H9 (cell line): ENCODE measurements around the gene LAMP2. TPM values are rescaled to one million over a fixed set of nuclear protein-coding genes. Genes with fewer than 3 reads are reported as not detected.

Experiments used
- DNase-seq: peaks from one replicate; pipeline ENCODE4 v3.0.0-alpha.2; 2017
- H2AFZ ChIP-seq: one replicate; pipeline ENCODE4 v1.6.1; 2013; ENCODE audit warnings: mild to moderate bottlenecking, low read length, control low read depth, moderate library complexity
- H2AK5ac ChIP-seq: 2 replicates; pipeline ENCODE4 v1.6.1; 2013; ENCODE audit warnings: low read length, control low read depth, mixed read lengths; ENCODE audit not compliant: insufficient read length
- H2BK120ac ChIP-seq: one replicate; pipeline ENCODE4 v1.6.1; 2013; ENCODE audit warnings: low read depth, mild to moderate bottlenecking, low read length, control low read depth, inconsistent platforms; ENCODE audit not compliant: poor library complexity, severe bottlenecking
- H2BK12ac ChIP-seq: 2 replicates; pipeline ENCODE4 v1.6.1; 2013; ENCODE audit warnings: low read length, control low read depth, mixed read lengths, low read depth; ENCODE audit not compliant: insufficient read length
- H2BK15ac ChIP-seq: 2 replicates; pipeline ENCODE4 v1.6.1; 2013; ENCODE audit warnings: low read depth, low read length, control low read depth
- H2BK20ac ChIP-seq: one replicate; pipeline ENCODE4 v1.6.1; 2013; ENCODE audit warnings: low read depth, mild to moderate bottlenecking, low read length, control low read depth, inconsistent platforms; ENCODE audit not compliant: poor library complexity, severe bottlenecking
- H2BK5ac ChIP-seq: 2 replicates; pipeline ENCODE4 v1.6.1; 2013; ENCODE audit warnings: low read length, control low read depth, mixed read lengths; ENCODE audit not compliant: insufficient read length
- H3K14ac ChIP-seq: 2 replicates; pipeline ENCODE4 v1.6.1; 2013; ENCODE audit warnings: low read length, control low read depth; ENCODE audit not compliant: insufficient read depth
- H3K18ac ChIP-seq: 2 replicates; pipeline ENCODE4 v1.6.1; 2013; ENCODE audit warnings: low read depth, mild to moderate bottlenecking, mixed read lengths, low read length, control low read depth; ENCODE audit not compliant: insufficient read length
- H3K23ac ChIP-seq: 2 replicates; pipeline ENCODE4 v1.6.1; 2013; ENCODE audit warnings: low read length, control low read depth, mixed read lengths, low read depth; ENCODE audit not compliant: insufficient read length
- H3K23me2 ChIP-seq: 2 replicates; pipeline ENCODE4 v1.6.1; 2013; ENCODE audit warnings: low read depth, mild to moderate bottlenecking, mixed read lengths, low read length, control low read depth; ENCODE audit not compliant: insufficient read length, poor library complexity, severe bottlenecking
- H3K27ac ChIP-seq: 2 replicates; pipeline ENCODE4 v1.5.1; 2013; ENCODE audit warnings: low read length, control low read depth, mixed read lengths, low read depth; ENCODE audit not compliant: insufficient read length
- H3K27me3 ChIP-seq: 2 replicates; pipeline ENCODE4 v1.6.1; 2013; ENCODE audit warnings: low read length, control low read depth, inconsistent platforms; ENCODE audit not compliant: insufficient read depth
- H3K4ac ChIP-seq: 2 replicates; pipeline ENCODE4 v1.6.1; 2013; ENCODE audit warnings: low read depth, mild to moderate bottlenecking, control low read depth, inconsistent platforms, low read length, moderate library complexity
- H3K4me1 ChIP-seq: 2 replicates; pipeline ENCODE4 v1.6.1; 2013; ENCODE audit warnings: low read length, control low read depth, inconsistent platforms; ENCODE audit not compliant: insufficient read depth
- H3K4me2 ChIP-seq: 2 replicates; pipeline ENCODE4 v1.6.1; 2013; ENCODE audit warnings: low read length, control low read depth, mixed read lengths; ENCODE audit not compliant: insufficient read length, insufficient read depth
- H3K56ac ChIP-seq: 2 replicates; pipeline ENCODE4 v1.6.1; 2013; ENCODE audit warnings: low read depth, mild to moderate bottlenecking, mixed read lengths, low read length, control low read depth; ENCODE audit not compliant: insufficient read length
- H3K79me1 ChIP-seq: 2 replicates; pipeline ENCODE4 v1.6.1; 2013; ENCODE audit warnings: low read depth, mild to moderate bottlenecking, moderate library complexity, low read length, control low read depth, inconsistent platforms; ENCODE audit not compliant: insufficient read depth, poor library complexity, severe bottlenecking
- H3K79me2 ChIP-seq: 2 replicates; pipeline ENCODE4 v1.6.1; 2013; ENCODE audit warnings: low read length, control low read depth, inconsistent platforms; ENCODE audit not compliant: insufficient read depth
- H3K9ac ChIP-seq: 2 replicates; pipeline ENCODE4 v1.6.1; 2013; ENCODE audit warnings: low read length, control low read depth, mixed read lengths; ENCODE audit not compliant: insufficient read length; ENCODE audit errors: extremely low read depth
- H3K9me3 ChIP-seq: one replicate; pipeline ENCODE4 v1.6.1; 2013; ENCODE audit warnings: low read depth, low read length, inconsistent platforms; ENCODE audit not compliant: control insufficient read depth
- H3T11ph ChIP-seq: one replicate; pipeline ENCODE4 v1.6.1; 2013; ENCODE audit warnings: mild to moderate bottlenecking, low read length, control low read depth, inconsistent platforms
- H4K20me1 ChIP-seq: one replicate; pipeline ENCODE4 v1.6.1; 2013; ENCODE audit not compliant: control insufficient read depth, insufficient read length, insufficient read depth
- H4K5ac ChIP-seq: 2 replicates; pipeline ENCODE4 v1.6.1; 2013; ENCODE audit warnings: low read depth, mild to moderate bottlenecking, mixed read lengths, low read length, control low read depth; ENCODE audit not compliant: insufficient read length
- H4K8ac ChIP-seq: replicated peaks from 2 replicates; pipeline ENCODE4 v1.6.1; 2013; ENCODE audit warnings: low read length, control low read depth, mixed read lengths, low read depth; ENCODE audit not compliant: insufficient read length
- H4K91ac ChIP-seq: 2 replicates; pipeline ENCODE4 v1.6.1; 2013; ENCODE audit warnings: low read depth, mild to moderate bottlenecking, moderate library complexity, mixed read lengths, low read length, control low read depth; ENCODE audit not compliant: insufficient read length
- H3K27ac Mint-ChIP-seq, 3 experiments: 2 replicates in 2 of 3; 3 replicates in 1 of 3; pipeline ENCODE4 v1.8.0; 2020 to 2021; ENCODE audit warnings: mixed read lengths in 3 of 3, mild to moderate bottlenecking in 1 of 3, moderate library complexity in 1 of 3
- H3K27me3 Mint-ChIP-seq: 2 replicates; pipeline ENCODE4 v1.8.0; 2021; ENCODE audit warnings: low read depth, mild to moderate bottlenecking, moderate library complexity, mixed read lengths
- H3K36me3 Mint-ChIP-seq, 3 experiments: 2 replicates in 2 of 3; 3 replicates in 1 of 3; pipeline ENCODE4 v1.8.0; 2020 to 2021; ENCODE audit warnings: low read depth in 3 of 3, mixed read lengths in 3 of 3; ENCODE audit not compliant: insufficient read depth in 1 of 3
- H3K4me1 Mint-ChIP-seq, 2 experiments: 2 replicates each; pipeline ENCODE4 v1.8.0; 2020; ENCODE audit warnings: mixed read lengths in 2 of 2
- H3K4me3 Mint-ChIP-seq, 2 experiments: 2 replicates in 1 of 2; 3 replicates in 1 of 2; pipeline ENCODE4 v1.8.0; 2020 to 2021; ENCODE audit warnings: mild to moderate bottlenecking in 2 of 2, mixed read lengths in 2 of 2, moderate library complexity in 1 of 2
- H3K9me3 Mint-ChIP-seq, 2 experiments: 2 replicates in 1 of 2; 3 replicates in 1 of 2; pipeline ENCODE4 v1.8.0; 2020; ENCODE audit warnings: mild to moderate bottlenecking in 2 of 2, mixed read lengths in 2 of 2, moderate library complexity in 1 of 2
- WGBS: extraction: QIAGEN DNeasy Blood & Tissue Kit; methylation state at CpG from one replicate; pipeline ENCODE4 v1.1.7; 2013; ENCODE audit warnings: missing lambda C conversion rate, low lambda C conversion rate, mixed read lengths; ENCODE audit not compliant: insufficient read length; ENCODE audit errors: extremely low coverage; 5-methylcytosine and 5-hydroxymethylcytosine counted together
- total RNA-seq: library from RNA; stranded (reverse); gene quantifications from 2 replicates; pipeline ENCODE4 v1.2.1, GENCODE V29; 2021
- TF ChIP-seq, protein P1 (sequence below): fragments of 200-600 bp; sonication (generic); conservative IDR thresholded peaks from 3 replicates; pipeline ENCODE4 v1.8.0; 2021; ENCODE audit warnings: antibody characterized with exemption, mild to moderate bottlenecking

LAMP2 gene
- total RNA-seq, 1 experiment from 2014 or later: 27.7 TPM

DNA sequence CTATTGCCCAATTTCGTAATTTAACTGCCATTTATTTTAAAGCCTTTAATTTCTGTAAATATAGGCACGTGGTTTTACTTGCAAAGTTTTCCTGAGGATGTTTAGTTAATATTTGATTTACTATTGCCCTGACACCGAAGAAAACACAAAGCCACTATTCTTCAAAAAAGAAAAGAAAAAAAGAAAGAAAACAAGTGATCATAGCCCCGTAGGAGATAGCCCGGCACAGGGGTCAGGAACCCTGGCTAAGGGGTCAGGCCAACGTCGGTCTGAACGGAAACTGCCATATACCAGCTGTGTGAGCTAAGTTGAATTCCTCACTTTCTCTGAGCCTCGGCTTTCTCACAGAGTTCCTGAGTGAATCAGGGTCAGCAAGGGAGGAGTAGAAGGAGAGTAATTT is 17.7 kb upstream of the LAMP2 start:
- Histone ChIP-seq H3K79me1 (no peaks in the 10 kb centered on the region), H2AFZ (no peak overlapping the region), H2BK20ac (no peak overlapping the region), H4K5ac (no peak overlapping the region), H3K79me2 (no peaks in the 10 kb centered on the region), H3K23ac (no peak overlapping the region), H3K4me2 (no peak overlapping the region), H3K27me3 (no peaks in the 10 kb centered on the region), H3K9ac (no peak overlapping the region), H4K8ac (no peak overlapping the region), H2BK120ac (no peak overlapping the region), H3T11ph (no peak overlapping the region), H3K18ac (no peak overlapping the region), H3K4me1 (no peaks in the 10 kb centered on the region), H3K9me3 (peaks cover 21% of the 10 kb centered on the region), H2BK5ac (no peak overlapping the region), H3K27ac (no peak overlapping the region), H3K23me2 (no peaks in the 10 kb centered on the region), H3K56ac (no peak overlapping the region), H3K14ac (no peak overlapping the region), H2AK5ac (no peak overlapping the region), H4K91ac (no peak overlapping the region), H4K20me1 (no peaks in the 10 kb centered on the region), H2BK12ac (no peak overlapping the region), H3K4ac (no peak overlapping the region), H2BK15ac (no peak overlapping the region)
- WGBS: no CpG with 5 or more reads among the region's 9 CpGs
- peaks cover 65 to 66% of the 10 kb centered on the region in 2 experiments for H3K9me3 Mint-ChIP-seq
- H3K4me1 Mint-ChIP-seq: no peaks in the 10 kb centered on the region
- peaks cover 2% of the 10 kb centered on the region; the same call in 1 of the 2 replicates for H3K27me3 Mint-ChIP-seq
- peaks cover 0 to 4% (median 3%) of the 10 kb centered on the region in 3 experiments; a peak in 5 of 7 replicates for H3K36me3 Mint-ChIP-seq
- no peak overlapping the region for H3K27ac Mint-ChIP-seq
- no peak for DNase-seq
- peak overlapping the region in 1 of 2 experiments; percentile 39; a peak in 1 of 5 replicates for H3K4me3 Mint-ChIP-seq
- TF ChIP-seq, protein P1, sequence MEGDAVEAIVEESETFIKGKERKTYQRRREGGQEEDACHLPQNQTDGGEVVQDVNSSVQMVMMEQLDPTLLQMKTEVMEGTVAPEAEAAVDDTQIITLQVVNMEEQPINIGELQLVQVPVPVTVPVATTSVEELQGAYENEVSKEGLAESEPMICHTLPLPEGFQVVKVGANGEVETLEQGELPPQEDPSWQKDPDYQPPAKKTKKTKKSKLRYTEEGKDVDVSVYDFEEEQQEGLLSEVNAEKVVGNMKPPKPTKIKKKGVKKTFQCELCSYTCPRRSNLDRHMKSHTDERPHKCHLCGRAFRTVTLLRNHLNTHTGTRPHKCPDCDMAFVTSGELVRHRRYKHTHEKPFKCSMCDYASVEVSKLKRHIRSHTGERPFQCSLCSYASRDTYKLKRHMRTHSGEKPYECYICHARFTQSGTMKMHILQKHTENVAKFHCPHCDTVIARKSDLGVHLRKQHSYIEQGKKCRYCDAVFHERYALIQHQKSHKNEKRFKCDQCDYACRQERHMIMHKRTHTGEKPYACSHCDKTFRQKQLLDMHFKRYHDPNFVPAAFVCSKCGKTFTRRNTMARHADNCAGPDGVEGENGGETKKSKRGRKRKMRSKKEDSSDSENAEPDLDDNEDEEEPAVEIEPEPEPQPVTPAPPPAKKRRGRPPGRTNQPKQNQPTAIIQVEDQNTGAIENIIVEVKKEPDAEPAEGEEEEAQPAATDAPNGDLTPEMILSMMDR: no peak
